ENCODE data around the gene LYZL1.

LYZL1 gene

GRCh38 chr10:29254123-29255046 lies 34.5 kb upstream of the LYZL1 start:
- no peak for TF ChIP-seq CTCF (IDR thresholded peaks at IDR 0.05)
- H3K4me3 ChIP-seq, result no peak overlapping the region
- H3K27ac ChIP-seq, result no peak overlapping the region
- no peak for DNase-seq (ENCODE audit: low spot score)

- no peak overlapping the region for H3K27ac ChIP-seq
- TF ChIP-seq CTCF (IDR thresholded peaks at IDR 0.05), result no peak
- no peak for DNase-seq (ENCODE audit: low spot score)
Measured at GRCh38 chr10:29255104-29255503, 33.8 kb upstream of the LYZL1 start.

GRCh38 chr10:29256019-29256418 lies 32.9 kb upstream of the LYZL1 start:
- DNase-seq (ENCODE audit: low spot score), result no peak
- no peak for TF ChIP-seq CTCF (IDR thresholded peaks at IDR 0.05)
- H3K27ac ChIP-seq, result no peak overlapping the region
- no peak overlapping the region for H3K4me3 ChIP-seq

More at GRCh38 chr10:29255104-29255503, 33.8 kb upstream of the LYZL1 start:
- no peak overlapping the region for H3K4me3 ChIP-seq

- no peak for DNase-seq (ENCODE audit: low spot score)
- H3K4me3 ChIP-seq, result no peak overlapping the region
- no peak for TF ChIP-seq CTCF (IDR thresholded peaks at IDR 0.05)
- H3K27ac ChIP-seq, result no peak overlapping the region
Measured at GRCh38 chr10:29256586-29256985, 32.3 kb upstream of the LYZL1 start.

- Histone ChIP-seq H3K27ac (peak overlapping the region; percentile 53 to 81), H3K4me3 (peak overlapping the region; percentile 39)
- DNase-seq (ENCODE audit: low spot score), result peak; percentile 88
- no peak for TF ChIP-seq CTCF (IDR thresholded peaks at IDR 0.05)
Measured at GRCh38 chr10:29257106-29257783, 31.6 kb upstream of the LYZL1 start.

GRCh38 chr10:29257784-29258135 lies 31.1 kb upstream of the LYZL1 start:
- Histone ChIP-seq H3K4me3 (no peak overlapping the region), H3K27ac (peak overlapping the region; percentile 53 to 81)
- no peak for DNase-seq (ENCODE audit: low spot score)
- no peak for TF ChIP-seq CTCF (IDR thresholded peaks at IDR 0.05)
